Natural killer cell treated with Interleukin-12 subunit alpha and Interleukin-12 subunit beta and Interleukin-15 and Interleukin-18, amount 100 ng/mL, for 72 hours (primary cell): ENCODE measurements around the gene SACM1L. TPM values are rescaled to one million over a fixed set of nuclear protein-coding genes. Genes with fewer than 3 reads are reported as not detected.
"Not testable (repeated sequence)": the region's sequence is repeated elsewhere in the genome, so short reads cannot be mapped to it uniquely, and the experiment has no call there.

Experiments used
- ATAC-seq, 2 donors: fragments of 150-1000 bp; cut with Tn5 transposase in 1 of 2; sonication (Bioruptor Pico), chemical (Tn5 transposase) in 1 of 2; 2 replicates each; pipeline ENCODE4 v1.10.0; 2021
- DNase-seq: peaks from one replicate; pipeline ENCODE4 v3.0.0; 2022; ENCODE audit warnings: low spot score
- H3K27ac Mint-ChIP-seq, 2 donors: 1 replicate in 1 of 2; 2 replicates in 1 of 2; pipeline ENCODE4 v1.8.0; 2022; ENCODE audit warnings: mixed read lengths in 2 of 2, mild to moderate bottlenecking in 1 of 2, moderate library complexity in 1 of 2
- H3K27me3 Mint-ChIP-seq, 2 donors: 1 replicate in 1 of 2; 2 replicates in 1 of 2; pipeline ENCODE4 v1.8.0; 2022; ENCODE audit warnings: mixed read lengths in 2 of 2
- H3K36me3 Mint-ChIP-seq: one replicate; pipeline ENCODE4 v1.8.0; 2022; ENCODE audit warnings: mixed read lengths
- H3K4me1 Mint-ChIP-seq, 2 donors: 1 replicate in 1 of 2; 2 replicates in 1 of 2; pipeline ENCODE4 v1.8.0; 2022; ENCODE audit warnings: low read depth in 2 of 2, mixed read lengths in 2 of 2, mild to moderate bottlenecking in 1 of 2
- H3K4me3 Mint-ChIP-seq: one replicate; pipeline ENCODE4 v1.8.0; 2022; ENCODE audit warnings: mixed read lengths
- H3K9me3 Mint-ChIP-seq: 2 replicates; pipeline ENCODE4 v1.8.0; 2022; ENCODE audit warnings: mixed read lengths
- total RNA-seq, 2 donors: library from RNA; stranded (reverse); gene quantifications; one replicate each; pipeline ENCODE4 v1.2.3, GENCODE V29; 2022

The SACM1L gene
- total RNA-seq, 2 donors from 2014 or later, result 73.4 to 75.8 TPM

GRCh38 chr3:45690336-45691035 lies 1.3 kb downstream of the SACM1L start:
- Mint-ChIP-seq H3K4me3 (peak overlapping the region; percentile 93), H3K36me3 (peaks cover 39% of the 10 kb centered on the region), H3K4me1 (peaks cover 53 to 64% of the 10 kb centered on the region in 2 donors), H3K27ac (peak overlapping the region; percentile 98 to 99), H3K27me3 (no peaks in the 10 kb centered on the region), H3K9me3 (no peaks in the 10 kb centered on the region)
- ATAC-seq, result no peak
- DNase-seq, result no peak

- no peak for ATAC-seq
- H3K9me3 Mint-ChIP-seq, result no peaks in the 10 kb centered on the region
- H3K4me1 Mint-ChIP-seq, result peaks cover 64 to 77% of the 10 kb centered on the region in 2 donors
- H3K27me3 Mint-ChIP-seq, result no peaks in the 10 kb centered on the region
- H3K36me3 Mint-ChIP-seq, result peaks cover 44% of the 10 kb centered on the region
- peak overlapping the region; percentile 98 to 99 for H3K27ac Mint-ChIP-seq
- peak overlapping the region; percentile 93 for H3K4me3 Mint-ChIP-seq
- no peak for DNase-seq
These were observed 2.6 kb downstream of the SACM1L start for GRCh38 chr3:45691842-45692241.

GRCh38 chr3:45692866-45693265 lies 3.7 kb downstream of the SACM1L start:
- DNase-seq (no peak), ATAC-seq (no peak)
- peak overlapping the region; percentile 98 to 99 for H3K27ac Mint-ChIP-seq
- H3K4me1 Mint-ChIP-seq, result peaks cover 64 to 77% of the 10 kb centered on the region in 2 donors
- H3K27me3 Mint-ChIP-seq, result no peaks in the 10 kb centered on the region
- H3K9me3 Mint-ChIP-seq, result no peaks in the 10 kb centered on the region
- peaks cover 44% of the 10 kb centered on the region for H3K36me3 Mint-ChIP-seq
- peak overlapping the region; percentile 93 for H3K4me3 Mint-ChIP-seq

- Mint-ChIP-seq H3K9me3 (no peaks in the 10 kb centered on the region), H3K27me3 (no peaks in the 10 kb centered on the region), H3K36me3 (peaks cover 41% of the 10 kb centered on the region), H3K4me3 (peak overlapping the region; percentile 93), H3K4me1 (peaks cover 59 to 70% of the 10 kb centered on the region in 2 donors), H3K27ac (peak overlapping the region; percentile 98 to 99)
- peak in 1 of 2 donors; percentile 10 for ATAC-seq
- no peak for DNase-seq
These were observed 4.8 kb downstream of the SACM1L start for GRCh38 chr3:45693941-45694521.

GRCh38 chr3:45695166-45695565 lies 6.0 kb downstream of the SACM1L start:
- H3K9me3 Mint-ChIP-seq, H3K27me3 Mint-ChIP-seq, DNase-seq, ATAC-seq: not testable (repeated sequence)
- H3K27ac Mint-ChIP-seq, result peak overlapping the region; percentile 98 to 99
- peaks cover 63 to 73% of the 10 kb centered on the region in 2 donors for H3K4me1 Mint-ChIP-seq
- peak overlapping the region; percentile 93 for H3K4me3 Mint-ChIP-seq
- peaks cover 39% of the 10 kb centered on the region for H3K36me3 Mint-ChIP-seq

GRCh38 chr3:45700570-45701073 lies 11.4 kb downstream of the SACM1L start:
- Mint-ChIP-seq H3K4me1 (peaks cover 30 to 37% of the 10 kb centered on the region in 2 donors), H3K9me3 (no peaks in the 10 kb centered on the region), H3K27ac (no peak overlapping the region), H3K4me3 (no peak overlapping the region), H3K36me3 (peaks cover 13% of the 10 kb centered on the region), H3K27me3 (no peaks in the 10 kb centered on the region)
- DNase-seq (no peak), ATAC-seq (no peak)

GRCh38 chr3:45701172-45701867 lies 12.1 kb downstream of the SACM1L start:
- no peaks in the 10 kb centered on the region for H3K27me3 Mint-ChIP-seq
- H3K36me3 Mint-ChIP-seq, result peaks cover 17% of the 10 kb centered on the region
- peaks cover 30 to 36% of the 10 kb centered on the region in 2 donors for H3K4me1 Mint-ChIP-seq

GRCh38 chr3:45704301-45704943 lies 15.2 kb downstream of the SACM1L start:
- H3K27me3 Mint-ChIP-seq, result no peaks in the 10 kb centered on the region
- H3K4me1 Mint-ChIP-seq, result peaks cover 28 to 30% of the 10 kb centered on the region in 2 donors
- ATAC-seq (no peak), DNase-seq (no peak)
- no peak overlapping the region for H3K27ac Mint-ChIP-seq
- H3K9me3 Mint-ChIP-seq, result no peaks in the 10 kb centered on the region
- peaks cover 20% of the 10 kb centered on the region for H3K36me3 Mint-ChIP-seq
- no peak overlapping the region for H3K4me3 Mint-ChIP-seq

More at GRCh38 chr3:45701172-45701867, 12.1 kb downstream of the SACM1L start:
- ATAC-seq, result no peak
- Mint-ChIP-seq H3K27ac (peak overlapping the region in 1 of 2 donors; percentile 18), H3K9me3 (no peaks in the 10 kb centered on the region), H3K4me3 (no peak overlapping the region)
- no peak for DNase-seq

GRCh38 chr3:45705839-45706808 lies 16.9 kb downstream of the SACM1L start:
- H3K4me1 Mint-ChIP-seq, result peaks cover 22 to 26% of the 10 kb centered on the region in 2 donors
- peak overlapping the region in 1 of 2 donors; percentile 65 for H3K27ac Mint-ChIP-seq

GRCh38 chr3:45711931-45712330 lies 22.7 kb downstream of the SACM1L start:
- ATAC-seq, result no peak

More at GRCh38 chr3:45705839-45706808, 16.9 kb downstream of the SACM1L start:
- DNase-seq (no peak), ATAC-seq (no peak)
- Mint-ChIP-seq H3K36me3 (peaks cover 20% of the 10 kb centered on the region), H3K9me3 (no peaks in the 10 kb centered on the region), H3K27me3 (no peaks in the 10 kb centered on the region), H3K4me3 (no peak overlapping the region)

GRCh38 chr3:45712434-45713110 lies 23.4 kb downstream of the SACM1L start:
- H3K27ac Mint-ChIP-seq, result no peak overlapping the region
- H3K4me1 Mint-ChIP-seq, result peaks cover 23 to 25% of the 10 kb centered on the region in 2 donors
- no peaks in the 10 kb centered on the region for H3K9me3 Mint-ChIP-seq
- H3K4me3 Mint-ChIP-seq, result no peak overlapping the region
- H3K36me3 Mint-ChIP-seq, result peaks cover 25% of the 10 kb centered on the region
- DNase-seq (no peak), ATAC-seq (no peak)
- no peaks in the 10 kb centered on the region for H3K27me3 Mint-ChIP-seq

More at GRCh38 chr3:45711931-45712330, 22.7 kb downstream of the SACM1L start:
- Mint-ChIP-seq H3K36me3 (peaks cover 28% of the 10 kb centered on the region), H3K9me3 (no peaks in the 10 kb centered on the region), H3K27ac (no peak overlapping the region), H3K27me3 (no peaks in the 10 kb centered on the region), H3K4me1 (peaks cover 19 to 24% of the 10 kb centered on the region in 2 donors), H3K4me3 (no peak overlapping the region)
- DNase-seq, result no peak

GRCh38 chr3:45715945-45716344 lies 26.7 kb downstream of the SACM1L start:
- Mint-ChIP-seq H3K9me3 (no peaks in the 10 kb centered on the region), H3K27ac (peak overlapping the region; percentile 49 to 70), H3K4me1 (peaks cover 21 to 25% of the 10 kb centered on the region in 2 donors), H3K4me3 (no peak overlapping the region), H3K36me3 (peaks cover 30% of the 10 kb centered on the region), H3K27me3 (no peaks in the 10 kb centered on the region)
- ATAC-seq, result no peak
- DNase-seq, result no peak
